GM19452 (cell line): ENCODE results near the gene FABP7.

ENCODE experiments used
- ATAC-seq: cut with Tn5 transposase; IDR thresholded peaks from one replicate; pipeline ENCODE4 v1.9.1; 2021; ENCODE audit not compliant: unreplicated experiment

The FABP7 gene

GRCh38 chr6:122755901-122756300 is 23.6 kb upstream of the FABP7 start:
- ATAC-seq, result no peak

GRCh38 chr6:122758927-122759334 is 20.6 kb upstream of the FABP7 start:
- ATAC-seq, result peak; percentile 99

GRCh38 chr6:122760330-122760729 is 19.2 kb upstream of the FABP7 start:
- ATAC-seq, result no peak

GRCh38 chr6:122766256-122766655 is 13.3 kb upstream of the FABP7 start:
- no peak for ATAC-seq

- no peak for ATAC-seq
Measured at GRCh38 chr6:122770835-122771601, 8.5 kb upstream of the FABP7 start.

GRCh38 chr6:122772724-122773415 is 6.6 kb upstream of the FABP7 start:
- no peak for ATAC-seq

GRCh38 chr6:122775975-122776374 is 3.5 kb upstream of the FABP7 start:
- no peak for ATAC-seq

GRCh38 chr6:122778302-122778701 is 1.2 kb upstream of the FABP7 start:
- ATAC-seq, result no peak

GRCh38 chr6:122778985-122779661 is 393 bp upstream of the FABP7 start:
- ATAC-seq, result no peak

GRCh38 chr6:122780114-122780513 is 598 bp downstream of the FABP7 start:
- ATAC-seq, result no peak

- no peak for ATAC-seq
Measured at GRCh38 chr6:122781716-122782115, 2.2 kb downstream of the FABP7 start.

- ATAC-seq, result no peak
Measured at GRCh38 chr6:122783401-122783800, 3.9 kb downstream of the FABP7 start.

GRCh38 chr6:122785891-122786290 is 6.4 kb downstream of the FABP7 start:
- no peak for ATAC-seq

- ATAC-seq, result no peak
Measured at GRCh38 chr6:122787721-122788120, 8.2 kb downstream of the FABP7 start.

GRCh38 chr6:122788208-122788607 is 8.7 kb downstream of the FABP7 start:
- no peak for ATAC-seq

- ATAC-seq, result no peak
Measured at GRCh38 chr6:122788663-122789181, 9.2 kb downstream of the FABP7 start.

GRCh38 chr6:122789182-122790027 is 9.9 kb downstream of the FABP7 start, which contains the start of gene SMPDL3A:
Gene SMPDL3A (plus strand): TSS chr6:122789258. CDS start chr6:122789347, 89 bp downstream.
- peak; percentile 61 for ATAC-seq

- no peak for ATAC-seq
Measured at GRCh38 chr6:122790028-122790422, 10.5 kb downstream of the FABP7 start.

GRCh38 chr6:122790423-122791309 is 11.2 kb downstream of the FABP7 start:
- no peak for ATAC-seq

- no peak for ATAC-seq
Measured at GRCh38 chr6:122791310-122791679, 11.8 kb downstream of the FABP7 start.
